Measurements from ENCODE around the gene SGK1.

Gene SGK1

DNA sequence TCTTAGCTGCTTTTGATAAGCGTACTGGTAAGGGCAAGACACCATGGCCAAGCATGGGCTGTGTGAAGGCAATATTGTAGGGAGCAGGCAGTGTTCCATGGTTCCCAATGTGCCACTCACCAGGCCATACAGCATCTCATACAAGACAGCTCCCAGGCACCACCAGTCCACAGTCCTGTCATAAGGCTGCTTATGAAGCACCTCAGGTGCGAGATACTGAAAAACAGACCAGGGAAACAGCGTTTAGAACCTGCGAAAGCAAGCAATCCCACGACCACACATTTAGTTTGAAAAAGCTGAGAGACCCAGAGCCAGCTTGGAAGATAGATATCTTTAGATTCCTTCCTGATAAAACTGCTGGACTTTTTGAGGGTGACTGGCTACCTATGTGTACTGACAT is 146.4 kb downstream of the SGK1 start:
- DNase-seq (ENCODE audit: low read depth) = peak; percentile 47

DNA sequence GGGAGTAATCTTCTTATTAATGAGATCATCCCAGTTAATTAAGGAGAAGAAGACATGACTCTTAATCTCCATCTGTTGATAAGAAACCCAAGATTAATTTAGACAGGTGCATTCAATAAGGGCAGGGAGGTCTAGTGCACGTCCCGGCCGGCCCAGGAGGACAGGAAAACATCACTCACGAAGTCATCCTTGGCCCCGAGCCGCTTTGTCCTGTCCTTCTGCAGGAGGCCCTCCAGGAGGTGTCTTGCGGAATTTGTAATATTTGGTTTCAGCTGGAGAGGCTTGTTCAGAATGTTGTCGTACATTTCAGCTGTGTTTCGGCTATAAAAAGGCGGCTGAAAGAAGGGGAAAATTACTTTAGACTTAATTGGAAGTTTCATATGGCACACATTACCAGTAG is 147.1 kb downstream of the SGK1 start:
- peak; percentile 62 for DNase-seq (ENCODE audit: low read depth)

DNA sequence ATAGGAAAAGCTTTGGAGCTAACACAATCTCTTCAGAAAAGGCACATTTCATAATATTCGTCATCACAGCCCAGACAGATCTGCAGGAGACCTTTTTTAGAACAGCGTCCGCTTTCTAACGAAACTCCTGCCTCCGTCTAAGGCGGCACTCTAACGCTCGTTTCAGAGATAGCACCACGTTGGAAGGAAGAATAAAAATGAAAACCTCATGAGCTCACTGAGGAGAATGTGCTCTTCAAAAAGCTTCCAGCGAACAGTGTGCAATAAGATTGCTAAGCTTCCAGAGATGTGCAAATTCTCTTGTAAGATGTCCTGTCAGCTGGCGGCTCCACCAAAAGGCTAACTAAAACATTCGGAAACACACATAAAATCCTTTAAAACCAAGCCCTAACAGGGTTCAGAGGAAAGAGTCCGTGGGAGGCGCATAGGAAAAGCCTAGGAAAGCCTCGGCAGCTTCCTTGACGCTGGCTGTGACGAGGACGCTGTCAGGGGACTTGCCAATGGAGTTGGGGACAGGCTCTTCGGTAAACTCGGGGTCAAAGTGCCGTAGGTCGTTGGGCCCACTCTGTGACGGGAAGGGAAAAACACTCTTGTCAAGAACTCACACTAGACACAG is 147.9 kb downstream of the SGK1 start:
- DNase-seq (ENCODE audit: low read depth) = peak; percentile 51

DNA sequence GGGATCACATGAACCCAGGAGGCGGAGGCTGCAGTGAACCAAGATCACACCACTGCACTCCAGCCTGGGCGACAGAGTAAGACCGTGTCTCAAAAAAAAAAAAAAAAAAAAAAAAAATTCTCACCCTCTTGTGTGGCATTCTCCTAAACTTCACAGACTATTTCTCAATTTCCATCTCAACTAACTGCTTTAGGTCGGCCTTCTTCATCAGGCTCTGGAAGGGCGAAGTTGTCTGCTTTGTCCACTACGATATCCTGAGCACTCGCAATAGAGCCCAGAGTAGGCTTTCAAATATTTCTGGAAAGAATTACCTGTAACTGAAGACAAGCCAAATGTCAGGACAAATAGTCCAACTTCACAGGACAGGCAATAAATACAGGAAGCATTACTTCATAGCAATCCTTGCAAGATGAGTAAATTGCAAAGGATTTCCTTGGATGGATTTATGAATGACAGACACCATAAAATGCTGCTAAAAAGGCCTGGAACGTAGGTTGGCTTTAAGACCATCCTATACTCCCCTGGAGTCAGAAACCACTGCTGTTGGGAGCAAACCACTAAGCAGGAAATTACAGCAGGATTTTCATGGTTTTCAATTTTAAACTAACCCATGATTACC is 149.2 kb downstream of the SGK1 start:
- DNase-seq (ENCODE audit: low read depth) = peak; percentile 71

DNA sequence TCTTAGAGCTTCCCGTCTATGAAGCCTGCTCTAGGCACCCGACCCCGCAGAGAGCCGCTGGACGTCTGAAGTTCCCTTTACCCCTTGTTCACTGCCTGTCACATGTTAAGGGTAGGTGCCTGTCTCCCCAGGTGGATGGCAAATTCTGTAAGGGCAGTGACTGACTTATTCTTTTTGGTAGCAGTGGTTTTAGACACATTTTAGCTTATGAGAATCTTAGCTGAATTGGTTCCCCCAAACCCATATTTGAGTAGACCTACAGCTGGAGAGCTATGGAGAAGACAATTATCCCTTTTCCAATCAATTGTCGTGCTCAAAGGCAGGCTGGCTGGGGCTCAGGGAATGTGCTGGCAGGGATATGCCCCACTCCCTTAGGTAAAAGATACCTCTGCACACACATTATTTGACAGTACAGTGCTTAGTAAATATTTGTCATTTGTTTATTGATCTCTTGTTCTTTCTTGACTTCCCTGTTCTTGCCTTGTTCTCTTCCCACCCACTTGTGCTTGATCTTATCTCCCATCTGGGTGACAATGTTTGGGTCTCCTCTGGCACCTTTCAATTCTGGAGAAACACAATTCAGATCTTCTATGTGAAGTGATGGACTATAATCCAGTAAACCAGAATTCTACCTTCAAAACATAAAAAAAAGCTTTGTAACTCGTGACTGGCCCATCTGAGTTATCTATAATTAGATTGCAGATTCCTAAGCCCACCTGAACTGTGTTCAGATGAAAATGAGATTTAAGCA is 151.2 kb downstream of the SGK1 start:
- peak; percentile 77 for DNase-seq (ENCODE audit: low read depth)

DNA sequence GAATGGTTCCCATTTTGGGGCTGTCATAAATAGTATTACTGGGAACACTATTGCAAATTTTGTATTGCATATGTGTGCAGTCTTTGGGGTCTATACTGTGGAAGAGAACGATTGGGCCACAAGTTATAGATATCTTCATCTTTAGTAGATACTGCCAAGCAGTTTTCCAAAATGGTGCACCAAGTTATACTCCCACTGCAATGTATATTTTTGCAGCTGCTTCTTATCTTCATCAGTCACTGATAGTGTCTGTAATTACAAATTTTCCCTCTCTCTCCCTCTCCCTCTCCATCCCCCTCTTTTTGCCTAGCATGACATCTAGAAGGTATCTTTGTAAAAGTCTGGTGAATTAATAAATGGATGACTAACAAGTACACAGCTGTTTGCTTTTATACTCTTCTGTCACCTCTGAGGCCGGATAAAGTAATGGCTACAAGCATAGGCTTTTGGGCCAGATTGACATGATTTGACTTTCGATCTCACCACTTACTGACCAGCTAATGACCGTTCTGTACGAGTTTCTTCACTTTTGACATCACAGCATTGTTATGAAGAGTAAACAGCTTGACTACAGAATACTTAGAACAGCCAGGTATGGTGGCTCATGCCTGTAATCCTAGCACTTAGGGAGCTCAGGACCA is 152.2 kb downstream of the SGK1 start:
- DNase-seq (ENCODE audit: low read depth) = peak; percentile 67

DNA sequence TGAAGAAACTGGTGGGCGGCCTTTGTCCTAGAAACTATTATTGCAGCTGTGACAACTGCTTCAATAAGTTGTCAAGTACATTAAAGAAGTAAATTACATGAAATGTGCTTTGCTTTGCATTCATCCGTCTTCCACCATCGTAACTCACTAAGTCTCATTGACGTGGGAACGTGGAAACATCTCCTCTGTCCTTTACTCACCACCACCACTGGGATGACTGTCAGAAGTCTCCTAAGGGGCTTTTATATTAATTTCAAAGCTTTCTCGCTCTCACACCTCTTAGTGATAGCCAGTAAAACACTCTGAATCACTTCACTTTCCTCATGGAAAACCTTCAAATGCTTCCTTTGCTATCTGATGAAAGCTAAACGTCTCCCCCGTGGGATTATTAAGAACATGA is 153.6 kb downstream of the SGK1 start:
- DNase-seq (ENCODE audit: low read depth) = no peak

DNA sequence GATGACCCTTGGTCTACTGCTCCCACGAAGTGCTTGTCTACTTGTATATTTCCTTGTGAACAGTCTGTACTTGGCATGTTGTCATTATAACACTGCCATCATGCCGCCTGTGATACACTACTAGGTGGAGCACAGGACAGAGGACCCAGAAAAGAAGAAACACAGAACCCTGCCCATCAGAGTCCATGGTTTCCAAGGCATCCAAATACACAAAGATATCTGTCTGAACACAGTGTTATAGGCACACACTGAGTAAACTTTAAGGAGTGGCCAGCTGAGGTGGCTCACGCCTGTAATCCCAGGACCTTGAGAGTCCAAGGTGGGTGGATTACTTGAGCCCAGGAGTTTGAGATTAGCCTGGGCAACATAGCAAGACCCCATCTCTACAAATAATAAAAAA is 155.0 kb downstream of the SGK1 start:
- no peak for DNase-seq (ENCODE audit: low read depth)

DNA sequence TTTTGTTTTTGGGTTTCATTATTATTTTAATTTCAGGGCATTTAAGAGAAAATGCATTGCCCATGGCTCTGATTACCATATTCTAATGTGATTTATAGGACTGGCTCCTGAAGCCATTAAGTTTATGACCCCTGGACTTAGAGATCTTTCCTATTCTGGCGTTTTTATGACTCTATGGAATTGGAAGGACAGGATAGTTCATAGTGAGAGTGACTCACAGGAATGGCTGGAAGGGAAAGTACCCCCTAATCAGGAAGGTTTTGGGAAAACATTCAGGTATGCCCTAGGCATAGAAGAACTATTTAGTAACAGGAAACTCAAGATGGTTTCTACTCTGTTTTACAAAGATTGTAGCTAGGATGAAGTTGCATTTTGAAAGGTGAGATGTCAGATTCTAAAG is 156.9 kb downstream of the SGK1 start:
- peak; percentile 28 for DNase-seq (ENCODE audit: low read depth)

DNA sequence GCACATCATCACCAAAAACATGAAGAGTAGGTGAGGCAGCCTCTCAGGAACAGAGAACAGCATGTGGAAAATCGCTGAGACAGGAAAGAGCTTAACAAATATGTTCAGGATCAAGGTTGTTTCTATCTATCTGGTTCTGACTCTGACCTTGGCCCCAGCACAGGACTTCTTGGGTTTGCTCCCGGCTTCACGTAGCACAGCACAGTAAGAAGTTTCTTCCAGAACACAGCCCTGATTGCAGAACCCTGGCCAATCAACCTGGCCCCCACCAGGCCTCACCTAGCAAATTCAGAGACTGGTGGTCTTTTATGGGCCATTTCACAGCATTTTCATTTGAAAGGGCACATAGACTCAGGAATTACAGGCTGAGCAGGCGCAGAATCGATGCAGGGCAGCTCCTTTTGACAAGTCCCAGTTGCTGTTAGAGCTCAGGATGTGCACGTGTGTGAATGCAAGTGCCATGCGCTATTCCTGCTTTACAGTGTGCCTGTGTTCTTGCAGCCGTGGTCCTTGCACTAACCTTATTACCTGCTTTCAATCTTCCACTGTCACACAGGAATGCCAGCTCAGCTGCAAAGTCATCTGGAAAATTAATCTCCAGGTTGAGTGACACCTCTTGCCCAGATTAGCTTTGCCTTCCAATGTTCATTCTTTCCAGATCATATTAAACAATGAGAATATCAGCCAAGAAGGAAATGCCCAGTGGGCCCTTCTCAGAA is 165.0 kb downstream of the SGK1 start:
- DNase-seq (ENCODE audit: low read depth) = no peak

DNA sequence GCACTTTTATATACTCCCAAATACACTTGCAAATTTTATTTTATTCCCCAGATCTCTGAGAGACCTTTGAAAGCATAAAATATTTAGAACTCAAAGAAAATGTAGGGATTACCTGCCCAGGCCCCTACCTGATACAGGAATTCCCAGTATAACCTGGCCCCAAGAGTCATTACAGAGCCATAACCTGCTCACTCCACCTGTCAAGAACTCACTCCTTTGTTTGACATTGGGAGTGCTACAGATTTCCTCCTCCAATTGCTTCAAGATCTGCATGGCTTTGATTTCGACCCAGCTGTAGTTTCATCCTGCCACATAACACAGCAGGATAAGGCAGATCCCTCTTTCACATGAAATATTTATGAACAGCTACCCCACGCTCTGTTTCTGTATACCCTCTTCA is 169.3 kb downstream of the SGK1 start:
- DNase-seq (ENCODE audit: low read depth) = no peak

DNA sequence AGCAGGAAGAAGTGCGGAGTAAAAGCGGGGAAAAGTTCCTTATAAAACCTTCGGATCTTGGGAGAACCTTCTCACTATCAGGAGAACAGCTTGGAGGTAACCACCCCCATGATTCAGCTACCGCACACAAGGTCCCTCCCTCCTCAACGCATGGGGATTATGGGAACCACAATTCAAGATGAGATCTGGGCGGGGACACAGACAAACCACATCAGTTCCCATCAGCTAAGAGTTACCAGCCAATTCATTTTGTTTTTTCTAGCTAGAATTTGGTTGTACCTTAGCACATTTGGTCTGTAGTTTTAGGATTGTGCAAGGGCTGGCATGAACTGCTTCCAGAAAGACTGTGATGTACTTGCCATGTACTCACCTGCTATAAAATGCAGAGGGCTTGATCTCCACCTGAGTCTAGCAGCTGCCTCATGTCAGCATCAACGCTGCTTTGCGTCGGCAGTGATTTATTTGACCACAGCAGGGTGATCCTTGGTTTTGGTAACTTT is 170.8 kb downstream of the SGK1 start:
- peak; percentile 41 for DNase-seq (ENCODE audit: low read depth)

DNA sequence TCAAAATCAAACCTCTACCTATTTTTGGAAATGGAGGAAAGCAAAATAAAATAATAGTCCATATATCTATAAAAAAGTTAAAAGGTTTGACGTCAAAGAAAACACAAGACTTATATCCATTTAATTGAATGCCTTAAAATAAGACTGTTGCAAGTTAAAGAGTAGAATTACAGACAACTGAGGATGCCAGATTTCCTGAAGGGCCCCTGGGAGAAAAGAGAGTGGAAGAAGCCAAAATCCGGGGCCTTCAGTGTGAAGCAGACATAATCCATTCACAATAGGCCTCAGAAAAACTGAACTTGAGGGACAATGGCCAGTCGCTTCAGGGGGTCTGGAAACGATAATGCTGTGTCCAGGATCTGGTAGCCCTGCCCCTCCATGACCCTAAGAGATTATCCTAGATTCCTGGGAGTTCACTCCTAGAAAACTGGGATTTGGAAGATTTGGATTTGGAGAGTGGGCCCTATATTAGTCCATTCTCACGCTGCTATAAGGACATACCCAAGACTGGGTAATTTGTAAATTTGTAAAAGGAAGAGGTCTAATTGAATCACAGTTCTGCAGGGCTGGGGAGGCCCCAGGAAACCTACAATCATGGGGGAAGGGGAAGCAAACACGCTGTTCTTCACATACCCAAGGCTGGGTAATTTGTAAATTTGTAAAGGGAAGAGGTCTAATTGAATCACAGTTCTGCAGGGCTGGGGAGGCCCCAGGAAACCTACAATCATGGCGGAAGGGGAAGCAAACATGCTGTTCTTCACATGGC is 171.5 kb downstream of the SGK1 start:
- DNase-seq (ENCODE audit: low read depth) = no peak

DNA sequence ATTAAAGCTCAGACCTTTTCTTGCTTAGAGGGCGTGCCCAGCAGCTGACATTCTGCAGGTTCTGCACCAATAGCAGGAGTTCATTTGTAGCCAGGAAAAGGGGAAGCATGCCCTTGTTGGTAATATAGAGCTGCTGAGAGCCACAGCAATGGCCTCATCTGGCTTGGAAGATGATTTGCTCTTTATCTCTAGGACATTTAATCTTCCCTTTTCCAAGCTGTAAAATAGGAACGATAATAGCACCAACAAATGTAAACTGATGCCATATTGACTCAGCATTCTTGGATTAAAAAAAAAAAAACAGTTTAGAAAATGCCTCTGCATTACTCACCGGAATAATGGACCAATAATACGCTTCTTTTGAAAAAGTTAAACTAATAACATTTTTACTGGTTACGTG is 172.1 kb downstream of the SGK1 start:
- DNase-seq (ENCODE audit: low read depth) = peak; percentile 86

DNA sequence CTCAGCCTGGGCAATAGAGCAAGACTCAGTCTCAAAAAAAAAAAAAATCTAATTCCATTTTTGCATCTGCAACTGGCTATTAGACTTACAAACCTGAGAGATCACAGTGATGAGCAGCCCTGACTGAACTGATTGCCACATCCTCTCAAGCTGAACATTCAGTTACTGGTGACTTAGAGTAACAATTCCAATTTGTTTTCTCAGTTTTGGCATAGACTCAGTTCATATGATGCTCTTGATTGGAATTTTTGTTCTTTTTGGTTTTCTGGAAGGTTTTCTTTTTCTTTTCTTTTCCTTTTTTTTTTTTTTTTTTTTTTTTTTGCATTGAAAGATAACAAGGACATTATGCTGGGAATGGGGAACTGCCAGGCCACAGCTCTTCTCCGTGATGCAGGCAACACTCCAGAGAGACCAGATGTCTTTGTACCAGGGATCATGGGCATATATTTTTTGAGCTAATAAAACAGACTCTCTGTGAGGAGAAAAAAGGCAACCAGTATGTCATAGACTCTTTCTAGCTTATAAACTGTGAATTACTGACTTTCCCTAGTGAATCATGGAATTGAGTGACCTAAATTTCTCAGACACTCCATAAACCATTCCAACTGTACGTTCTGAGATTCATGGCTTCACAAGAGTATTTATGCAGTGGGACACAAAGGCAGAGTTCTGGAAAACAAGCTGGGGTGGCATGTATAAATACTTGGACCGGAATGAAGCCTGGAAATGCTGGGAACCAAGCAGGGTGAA is 179.5 kb downstream of the SGK1 start:
- DNase-seq (ENCODE audit: low read depth) = peak; percentile 70

DNA sequence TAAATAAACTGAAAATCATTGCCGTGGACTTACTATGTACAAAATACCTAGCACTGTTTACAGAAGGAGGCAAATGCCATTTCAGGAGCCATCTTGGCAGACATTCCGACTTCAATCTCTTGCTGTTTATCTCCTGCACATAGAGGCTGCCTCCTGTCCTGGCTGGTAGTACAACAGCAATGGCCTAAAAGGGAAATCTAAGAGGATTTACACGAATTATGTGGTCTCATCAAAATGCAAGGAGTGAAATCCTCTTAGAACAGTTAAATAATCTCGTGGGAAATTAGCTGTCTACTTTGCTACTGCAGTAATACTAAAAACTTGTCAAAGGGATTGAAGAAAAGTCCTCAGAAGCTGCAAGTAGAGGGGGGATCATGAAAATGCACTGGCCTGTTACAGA is 183.3 kb downstream of the SGK1 start:
- DNase-seq (ENCODE audit: low read depth) = no peak

DNA sequence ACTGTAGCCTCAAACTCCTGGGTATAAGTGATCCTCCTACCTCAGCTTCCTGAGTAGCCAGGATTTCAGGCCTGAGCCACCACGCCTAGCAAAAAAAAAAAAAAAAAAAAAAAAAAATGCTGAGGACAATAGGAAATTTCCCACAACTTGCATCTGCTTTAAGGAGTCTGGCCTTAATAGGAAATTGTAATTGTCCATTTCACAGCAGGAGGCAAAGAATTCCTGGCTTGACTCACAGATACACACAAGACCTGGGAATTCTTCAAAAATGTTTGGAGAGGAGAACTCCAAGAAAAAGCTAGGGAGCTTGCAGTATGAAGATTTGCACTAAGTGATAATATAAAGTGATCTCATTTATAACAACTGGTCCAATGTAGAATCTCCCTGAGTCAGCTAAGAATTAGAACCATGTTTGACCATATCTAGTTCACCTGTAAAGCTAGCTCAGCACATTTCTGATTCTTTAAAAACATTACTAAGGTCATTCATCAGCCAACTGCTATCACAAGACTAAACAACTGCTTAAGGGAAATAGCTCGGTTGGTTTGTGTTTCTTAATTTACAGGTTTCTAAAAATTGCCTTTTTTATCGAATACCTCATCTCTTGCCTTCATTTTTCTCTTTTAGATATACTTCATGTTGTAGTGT is 185.3 kb downstream of the SGK1 start:
- DNase-seq (ENCODE audit: low read depth) = no peak

DNA sequence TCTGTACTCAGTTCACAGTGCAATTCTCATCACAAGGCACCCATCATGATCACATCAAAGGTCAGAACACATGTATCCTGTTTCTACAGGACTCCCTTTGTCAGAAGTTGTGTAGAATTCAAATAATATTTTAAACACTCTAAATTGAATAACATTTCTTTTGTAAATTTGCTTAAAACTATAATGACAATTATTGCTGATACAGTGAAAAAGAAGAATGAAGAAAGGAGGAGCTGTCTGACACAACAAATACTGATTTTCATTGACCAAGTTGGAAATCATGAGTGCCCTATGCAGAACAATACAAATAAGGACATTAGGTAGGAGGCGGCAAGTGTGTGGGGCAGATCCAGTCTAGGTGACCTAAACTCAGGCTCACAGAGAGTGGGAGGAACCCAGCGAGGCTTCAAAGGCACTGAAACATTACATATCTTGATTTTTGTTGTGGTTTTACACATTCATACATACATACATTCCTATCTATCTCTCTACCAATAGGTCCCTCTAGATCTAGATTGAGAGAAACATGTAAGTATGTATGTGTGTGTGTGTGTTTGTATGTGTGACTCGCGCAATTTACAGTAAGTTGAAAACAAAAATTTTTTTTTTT is 186.3 kb downstream of the SGK1 start:
- no peak for DNase-seq (ENCODE audit: low read depth)

DNA sequence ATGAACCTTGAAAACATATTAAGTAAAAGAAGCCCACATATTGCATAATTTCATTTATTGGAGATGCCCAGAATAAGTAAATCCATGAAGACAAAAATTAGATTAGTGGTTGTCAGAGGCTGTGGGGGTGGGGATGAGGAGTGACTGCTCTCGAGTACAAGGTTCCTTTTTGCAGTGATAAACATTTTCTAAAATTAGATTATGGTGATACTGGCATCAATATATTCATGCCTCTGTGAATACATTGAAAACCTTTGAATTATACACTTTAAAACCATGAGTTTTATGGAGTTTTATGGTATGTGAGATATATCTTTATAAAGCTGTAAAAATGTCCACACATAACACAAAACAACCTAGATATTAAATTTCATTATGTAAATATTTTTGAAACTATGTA is 189.8 kb downstream of the SGK1 start:
- DNase-seq (ENCODE audit: low read depth) = no peak

Measured in amniotic epithelial cell (primary cell).